Gastrocnemius medialis (tissue), 4 donors: ENCODE results near the gene MAN1C1. TPM values are rescaled to one million over a fixed set of nuclear protein-coding genes. Genes with fewer than 3 reads are reported as not detected.

Source experiments
- ATAC-seq, 2 donors: fragments of 150-250 bp; one replicate each; pipeline ENCODE4 v1.9.1; 2016
- DNase-seq, 2 donors: peaks; one replicate each; pipeline ENCODE4 v3.0.0-alpha.2; 2019
- H3K27ac ChIP-seq, 4 donors: fragments of 200-600 bp; sonication (generic); 1 replicate in 1 of 4; 2 replicates in 3 of 4; pipeline ENCODE4 v1.5.1; 2016 to 2018; ENCODE audit warnings: mild to moderate bottlenecking in 2 of 4, moderate library complexity in 1 of 4
- H3K27me3 ChIP-seq, 3 donors: fragments of 200-600 bp; sonication (generic) in 2 of 3; 1 replicate in 1 of 3; 2 replicates in 2 of 3; pipeline versions ENCODE4 v1.5.1 to v1.6.0; 2016 to 2019; ENCODE audit warnings: mild to moderate bottlenecking in 1 of 3, moderate library complexity in 1 of 3
- H3K36me3 ChIP-seq, 2 donors: fragments of 200-600 bp; sonication (generic) in 1 of 2; one replicate each; pipeline ENCODE4 v1.5.1; 2017 to 2018
- H3K4me1 ChIP-seq, 2 donors: fragments of 200-600 bp; sonication (generic) in 1 of 2; one replicate each; pipeline ENCODE4 v1.5.1; 2016 to 2017; ENCODE audit warnings: mild to moderate bottlenecking in 2 of 2
- H3K4me3 ChIP-seq, 4 donors: fragments of 200-600 bp; sonication (generic) in 3 of 4; 1 replicate in 1 of 4; 2 replicates in 3 of 4; pipeline ENCODE4 v1.5.1; 2016 to 2019; ENCODE audit warnings: mild to moderate bottlenecking in 2 of 4
- H3K9me3 ChIP-seq, 3 donors: fragments of 200-600 bp; sonication (generic) in 2 of 3; 1 replicate in 1 of 3; 2 replicates in 2 of 3; pipeline ENCODE4 v1.5.1; 2016 to 2019
- CTCF ChIP-seq, 5 experiments: fragments of 450-650 bp in 3 of 5; fragments of 200-600 bp in 2 of 5; sonication (generic) in 2 of 5; IDR thresholded peaks in 4 of 5; conservative IDR thresholded peaks in 1 of 5; 1 replicate in 4 of 5; 2 replicates in 1 of 5; pipeline ENCODE4 v1.5.1; 2016 to 2019; ENCODE audit warnings: antibody characterized with exemption in 5 of 5, mild to moderate bottlenecking in 3 of 5, moderate library complexity in 3 of 5
- POLR2A ChIP-seq, 2 donors: fragments of 450-650 bp; IDR thresholded peaks; one replicate each; pipeline ENCODE4 v1.6.1; 2017; ENCODE audit warnings: antibody characterized with exemption in 2 of 2, mild to moderate bottlenecking in 2 of 2, moderate library complexity in 2 of 2
- in situ Hi-C, 4 donors: fragments of 200-750 bp; cut with MboI; loops; one replicate each; pipeline versions ENCODE4 v1.15.0 to v1.8.0; 2017; ENCODE audit warnings: low sequenced_read_pairs in 4 of 4
- intact Hi-C: fragments of 100-400 bp; cut with DNase I; formaldehyde crosslinking; loops from one replicate; pipeline ENCODE4 v1.15.1; 2023; ENCODE audit warnings: low total_unique reads
- total RNA-seq, 4 donors: library from RNA; depleted of rRNA; stranded (reverse); fragments of >200 nt; gene quantifications; one replicate each; pipeline versions ENCODE4 v1.1.0 to v1.2.3, GENCODE V29; 2016

Gene MAN1C1
- total RNA-seq, 4 donors from 2014 or later, result 2.0 to 4.4 (median 2.5) TPM

DNA sequence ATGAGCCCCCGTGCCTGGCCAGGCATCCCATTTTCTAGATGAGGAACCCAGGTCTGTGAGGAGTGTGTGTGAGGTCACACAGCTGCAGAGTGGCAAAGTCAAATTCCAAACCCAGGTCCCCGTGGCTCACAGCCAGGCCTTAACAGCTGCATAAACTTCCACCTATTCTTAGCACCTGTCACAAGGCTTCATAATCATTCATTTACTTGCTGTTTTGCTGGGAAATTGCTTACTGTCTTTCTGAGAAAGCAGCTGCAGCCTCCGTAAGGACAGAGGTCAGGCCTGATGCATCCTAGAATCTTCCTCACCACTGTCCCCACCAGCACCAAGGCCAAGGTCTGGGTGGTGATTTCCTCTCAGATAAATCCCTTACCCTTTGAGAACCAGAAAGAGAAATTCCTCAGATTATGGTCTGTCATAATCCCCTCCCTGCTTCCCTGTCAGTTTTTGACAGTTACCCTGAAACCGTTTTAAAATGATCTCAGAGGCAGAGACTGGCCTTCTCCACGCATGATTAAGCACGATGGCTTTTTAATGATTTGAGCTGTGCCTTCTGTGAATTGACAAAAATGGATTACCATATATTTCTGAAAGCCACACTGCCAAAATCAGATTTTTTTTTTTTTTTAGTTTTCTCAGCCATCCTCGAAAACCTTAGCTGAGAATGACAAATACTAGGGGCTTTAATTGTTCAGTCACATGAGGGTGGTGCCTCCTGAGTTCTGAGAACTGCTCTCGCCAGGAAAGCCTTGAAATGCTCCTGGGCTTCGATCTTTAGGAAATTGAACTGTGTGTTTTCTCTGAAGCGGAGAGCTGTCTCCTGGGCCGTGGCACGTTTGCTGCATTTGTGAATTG lies 113.4 kb downstream of the MAN1C1 start:
- no peaks in the 10 kb centered on the region for H3K36me3 ChIP-seq
- no peaks in the 10 kb centered on the region for H3K9me3 ChIP-seq
- no peak for TF ChIP-seq POLR2A (IDR thresholded peaks at IDR 0.05)
- no peak for TF ChIP-seq CTCF (IDR thresholded peaks at IDR 0.05 in 4 of 5, conservative IDR thresholded peaks at IDR 0.05 in 1 of 5)
- H3K4me1 ChIP-seq, result peaks cover 21 to 24% of the 10 kb centered on the region in 2 donors
- no peak overlapping the region for H3K27ac ChIP-seq
- intact Hi-C loops (no loop called here), in situ Hi-C loops (loop anchor here in 1 of 4 donors (25.0 kb wide), 1 partner anchor 118 kb away; the partner anchor contains the start of gene MAN1C1)
- DNase-seq (no peak), ATAC-seq (no peak)
- no peak overlapping the region for H3K4me3 ChIP-seq
- no peaks in the 10 kb centered on the region for H3K27me3 ChIP-seq

DNA sequence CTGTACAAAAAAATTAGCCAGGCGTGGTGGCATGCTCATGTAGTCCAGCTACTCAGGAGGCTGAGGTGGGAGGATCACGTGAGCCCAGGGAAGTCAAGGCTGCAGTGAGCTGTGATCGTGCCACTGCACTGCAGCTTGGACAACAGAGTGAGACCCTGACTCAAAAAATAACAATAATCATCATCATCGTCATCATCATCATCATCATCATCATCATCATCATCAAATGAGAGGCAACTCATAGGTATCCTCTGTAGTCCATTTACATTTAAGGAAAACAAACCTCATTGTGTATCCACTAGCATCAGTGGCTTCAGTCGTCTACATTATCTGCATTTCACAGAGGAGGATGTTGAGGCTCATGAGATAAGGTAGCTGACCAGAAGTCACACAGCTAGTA lies 114.6 kb downstream of the MAN1C1 start:
- Histone ChIP-seq H3K27ac (no peak overlapping the region), H3K4me1 (peaks cover 23 to 24% of the 10 kb centered on the region in 2 donors), H3K36me3 (no peaks in the 10 kb centered on the region), H3K4me3 (no peak overlapping the region), H3K27me3 (no peaks in the 10 kb centered on the region), H3K9me3 (no peaks in the 10 kb centered on the region)
- ATAC-seq, result no peak
- TF ChIP-seq POLR2A (IDR thresholded peaks at IDR 0.05) (no peak), CTCF (IDR thresholded peaks at IDR 0.05 in 4 of 5, conservative IDR thresholded peaks at IDR 0.05 in 1 of 5) (no peak)
- DNase-seq, result no peak
- in situ Hi-C loops (loop anchor here in 1 of 4 donors (25.0 kb wide), 1 partner anchor 119 kb away; the partner anchor contains the start of gene MAN1C1), intact Hi-C loops (no loop called here)

- no peaks in the 10 kb centered on the region for H3K36me3 ChIP-seq
- no peak overlapping the region for H3K27ac ChIP-seq
- no peaks in the 10 kb centered on the region for H3K9me3 ChIP-seq
- H3K4me1 ChIP-seq, result peaks cover 24 to 26% of the 10 kb centered on the region in 2 donors
- no peak overlapping the region for H3K4me3 ChIP-seq
- in situ Hi-C loops, result loop anchor here in 1 of 4 donors (25.0 kb wide), 1 partner anchor 119 kb away; the partner anchor contains the start of gene MAN1C1
- ATAC-seq (no peak), DNase-seq (no peak)
- intact Hi-C loops, result no loop called here
- no peak for TF ChIP-seq POLR2A (IDR thresholded peaks at IDR 0.05)
- no peak for TF ChIP-seq CTCF (IDR thresholded peaks at IDR 0.05 in 4 of 5, conservative IDR thresholded peaks at IDR 0.05 in 1 of 5)
- no peaks in the 10 kb centered on the region for H3K27me3 ChIP-seq
These were observed 115.2 kb downstream of the MAN1C1 start for GRCh38 chr1:25731626-25732370.

DNA sequence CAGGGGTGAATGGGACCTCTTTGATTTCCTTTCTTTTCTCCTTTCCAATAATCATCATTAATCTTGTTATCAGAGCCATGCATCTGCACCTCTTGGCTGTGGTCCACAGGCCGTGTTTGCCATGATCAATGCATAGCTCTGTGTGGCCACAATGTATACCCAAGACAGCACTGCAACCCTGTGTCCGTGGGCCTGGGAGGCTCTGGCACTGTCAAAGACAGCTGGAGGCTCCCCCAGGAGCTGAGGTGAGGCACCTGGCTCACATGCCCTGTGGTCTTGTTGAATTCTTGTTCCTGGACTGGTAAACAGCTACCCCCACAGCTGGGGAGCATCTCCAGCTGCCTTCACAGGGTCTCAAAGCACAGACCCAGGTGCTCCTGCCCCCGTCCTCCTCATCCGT lies 116.2 kb downstream of the MAN1C1 start:
- H3K4me3 ChIP-seq, result no peak overlapping the region
- peaks cover 13 to 20% of the 10 kb centered on the region in 2 donors for H3K4me1 ChIP-seq
- ATAC-seq, result no peak
- H3K27me3 ChIP-seq, result no peaks in the 10 kb centered on the region
- in situ Hi-C loops (loop anchor here in 1 of 4 donors (25.0 kb wide), 1 partner anchor 121 kb away; the partner anchor contains the start of gene MAN1C1), intact Hi-C loops (no loop called here)
- no peaks in the 10 kb centered on the region for H3K36me3 ChIP-seq
- H3K27ac ChIP-seq, result no peak overlapping the region
- TF ChIP-seq POLR2A (IDR thresholded peaks at IDR 0.05) (no peak), CTCF (IDR thresholded peaks at IDR 0.05 in 4 of 5, conservative IDR thresholded peaks at IDR 0.05 in 1 of 5) (no peak)
- DNase-seq, result no peak
- no peaks in the 10 kb centered on the region for H3K9me3 ChIP-seq
